Measurements from ENCODE around the gene PEBP1.

PEBP1 gene

DNA sequence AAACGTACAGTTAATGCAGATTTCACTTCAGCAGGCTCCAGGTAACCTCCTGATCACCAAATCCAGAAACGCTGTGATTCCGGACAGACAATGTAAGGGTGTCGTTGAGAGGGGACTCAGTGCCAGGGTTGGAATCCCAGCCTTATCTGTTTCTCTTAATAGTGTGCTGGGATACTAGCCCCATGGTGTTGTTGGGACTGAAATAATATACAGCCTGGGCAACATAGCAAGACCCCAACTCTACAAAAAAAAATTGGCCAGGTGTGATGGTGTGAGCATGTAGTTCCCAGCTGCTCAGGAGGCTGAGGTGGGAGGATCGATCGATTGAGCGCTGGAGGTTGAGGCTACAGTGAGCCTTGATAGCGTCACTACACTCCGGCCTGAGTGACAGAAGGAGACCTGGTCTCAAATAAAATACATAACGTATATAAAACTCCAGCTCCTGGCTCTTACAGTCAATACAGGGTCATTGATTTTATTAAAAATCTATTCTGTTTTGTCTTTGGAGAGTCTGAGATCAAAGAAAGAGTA, 1.3 kb downstream of the PEBP1 start:
- peaks cover 40% of the 10 kb centered on the region for H3K4me1 ChIP-seq (ENCODE audit: insufficient read depth, low read length)
- ATAC-seq (ENCODE audit: insufficient read depth, low read depth) = no peak
- H3K9me3 ChIP-seq (ENCODE audit: insufficient read depth, low read length, severe bottlenecking) = no peaks in the 10 kb centered on the region
- TF ChIP-seq, protein P1, sequence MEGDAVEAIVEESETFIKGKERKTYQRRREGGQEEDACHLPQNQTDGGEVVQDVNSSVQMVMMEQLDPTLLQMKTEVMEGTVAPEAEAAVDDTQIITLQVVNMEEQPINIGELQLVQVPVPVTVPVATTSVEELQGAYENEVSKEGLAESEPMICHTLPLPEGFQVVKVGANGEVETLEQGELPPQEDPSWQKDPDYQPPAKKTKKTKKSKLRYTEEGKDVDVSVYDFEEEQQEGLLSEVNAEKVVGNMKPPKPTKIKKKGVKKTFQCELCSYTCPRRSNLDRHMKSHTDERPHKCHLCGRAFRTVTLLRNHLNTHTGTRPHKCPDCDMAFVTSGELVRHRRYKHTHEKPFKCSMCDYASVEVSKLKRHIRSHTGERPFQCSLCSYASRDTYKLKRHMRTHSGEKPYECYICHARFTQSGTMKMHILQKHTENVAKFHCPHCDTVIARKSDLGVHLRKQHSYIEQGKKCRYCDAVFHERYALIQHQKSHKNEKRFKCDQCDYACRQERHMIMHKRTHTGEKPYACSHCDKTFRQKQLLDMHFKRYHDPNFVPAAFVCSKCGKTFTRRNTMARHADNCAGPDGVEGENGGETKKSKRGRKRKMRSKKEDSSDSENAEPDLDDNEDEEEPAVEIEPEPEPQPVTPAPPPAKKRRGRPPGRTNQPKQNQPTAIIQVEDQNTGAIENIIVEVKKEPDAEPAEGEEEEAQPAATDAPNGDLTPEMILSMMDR (IDR thresholded peaks at IDR 0.05; ENCODE audit: borderline replicate concordance, extremely low read depth, low read length, poor library complexity, severe bottlenecking) = no peak
- no peak for TF ChIP-seq EZH2 (IDR thresholded peaks at IDR 0.05; ENCODE audit: borderline replicate concordance, low read depth, low read length, severe bottlenecking)
- H3K79me2 ChIP-seq (ENCODE audit: insufficient read depth, low read length) = peaks cover 40% of the 10 kb centered on the region
- DNase-seq = no peak
- peaks cover 3% of the 10 kb centered on the region; the same call in 1 of the 2 replicates for H4K20me1 ChIP-seq (ENCODE audit: insufficient read depth, low read length)
- H3K4me3 ChIP-seq (ENCODE audit: low read depth in 1 of 2, low read length in 2 of 2) = peak overlapping the region; percentile 64 to 95; a peak in 3 of 4 replicates
- peak overlapping the region; percentile 87 for H3K9ac ChIP-seq (ENCODE audit: low read depth, low read length)
- no peaks in the 10 kb centered on the region for H3K27me3 ChIP-seq (ENCODE audit: insufficient read depth, low read length, poor library complexity)
- no peak overlapping the region for H2AFZ ChIP-seq (ENCODE audit: low read depth, low read length)
- peaks cover 45% of the 10 kb centered on the region for H3K36me3 ChIP-seq (ENCODE audit: insufficient read depth, low read length)
- no peak overlapping the region; the same call in none of the 2 replicates for H3K27ac ChIP-seq (ENCODE audit: low read length)
- H3K4me2 ChIP-seq (ENCODE audit: insufficient read depth, low read length) = peak overlapping the region; percentile 82

DNA sequence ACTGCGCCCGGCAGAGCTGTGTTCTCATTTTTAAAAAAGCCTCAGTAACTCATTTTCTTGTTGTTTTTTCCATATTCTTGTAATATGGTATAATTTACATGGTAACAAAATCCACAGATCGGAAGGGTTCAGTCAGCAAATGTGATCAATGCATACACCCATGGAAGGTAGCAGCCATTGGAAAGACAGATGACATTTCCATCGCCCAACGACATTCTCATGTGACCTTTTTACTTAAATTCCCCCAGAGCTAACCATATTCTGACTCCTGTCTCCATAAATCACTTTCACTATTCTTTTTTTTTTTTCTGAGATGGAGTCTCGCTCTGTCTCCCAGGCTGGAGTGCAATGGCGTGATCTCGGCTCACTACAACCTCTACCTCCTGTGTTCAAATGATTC, 4.9 kb downstream of the PEBP1 start:
- H3K36me3 ChIP-seq (ENCODE audit: insufficient read depth, low read length) = peaks cover 77% of the 10 kb centered on the region
- no peak overlapping the region for H3K4me2 ChIP-seq (ENCODE audit: insufficient read depth, low read length)
- H4K20me1 ChIP-seq (ENCODE audit: insufficient read depth, low read length) = peaks cover 10% of the 10 kb centered on the region; the same call in 1 of the 2 replicates
- peaks cover 17% of the 10 kb centered on the region for H3K4me1 ChIP-seq (ENCODE audit: insufficient read depth, low read length)
- ATAC-seq (ENCODE audit: insufficient read depth, low read depth) (no peak), DNase-seq (no peak)
- H3K9me3 ChIP-seq (ENCODE audit: insufficient read depth, low read length, severe bottlenecking) = no peaks in the 10 kb centered on the region
- no peak overlapping the region for H3K4me3 ChIP-seq (ENCODE audit: low read depth in 1 of 2, low read length in 2 of 2)
- H3K27me3 ChIP-seq (ENCODE audit: insufficient read depth, low read length, poor library complexity) = no peaks in the 10 kb centered on the region
- no peak for TF ChIP-seq EZH2 (IDR thresholded peaks at IDR 0.05; ENCODE audit: borderline replicate concordance, low read depth, low read length, severe bottlenecking)
- TF ChIP-seq, protein P1 (IDR thresholded peaks at IDR 0.05; ENCODE audit: borderline replicate concordance, extremely low read depth, low read length, poor library complexity, severe bottlenecking) = no peak
- no peak overlapping the region for H3K27ac ChIP-seq (ENCODE audit: low read length)
- H3K9ac ChIP-seq (ENCODE audit: low read depth, low read length) = no peak overlapping the region
- H3K79me2 ChIP-seq (ENCODE audit: insufficient read depth, low read length) = peaks cover 24% of the 10 kb centered on the region
- no peak overlapping the region for H2AFZ ChIP-seq (ENCODE audit: low read depth, low read length)

DNA sequence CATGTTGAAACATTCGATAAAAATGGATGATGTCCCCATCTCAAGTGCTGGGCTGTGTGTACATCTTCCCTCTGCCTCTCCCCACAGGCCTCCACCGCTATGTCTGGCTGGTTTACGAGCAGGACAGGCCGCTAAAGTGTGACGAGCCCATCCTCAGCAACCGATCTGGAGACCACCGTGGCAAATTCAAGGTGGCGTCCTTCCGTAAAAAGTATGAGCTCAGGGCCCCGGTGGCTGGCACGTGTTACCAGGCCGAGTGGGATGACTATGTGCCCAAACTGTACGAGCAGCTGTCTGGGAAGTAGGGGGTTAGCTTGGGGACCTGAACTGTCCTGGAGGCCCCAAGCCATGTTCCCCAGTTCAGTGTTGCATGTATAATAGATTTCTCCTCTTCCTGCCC, 8.6 kb downstream of the PEBP1 start:
- H3K79me2 ChIP-seq (ENCODE audit: insufficient read depth, low read length) = 0 out of 2 replicates have a peak, but pooled peaks cover 2% of the 10 kb centered on the region
- no peak overlapping the region for H3K27ac ChIP-seq (ENCODE audit: low read length)
- no peaks in the 10 kb centered on the region for H3K4me1 ChIP-seq (ENCODE audit: insufficient read depth, low read length)
- no peak for ATAC-seq (ENCODE audit: insufficient read depth, low read depth)
- H3K4me3 ChIP-seq (ENCODE audit: low read depth in 1 of 2, low read length in 2 of 2) = no peak overlapping the region
- H3K9ac ChIP-seq (ENCODE audit: low read depth, low read length) = no peak overlapping the region
- no peak overlapping the region for H3K4me2 ChIP-seq (ENCODE audit: insufficient read depth, low read length)
- H4K20me1 ChIP-seq (ENCODE audit: insufficient read depth, low read length) = peaks cover 7% of the 10 kb centered on the region; the same call in 1 of the 2 replicates
- TF ChIP-seq, protein P1 (IDR thresholded peaks at IDR 0.05; ENCODE audit: borderline replicate concordance, extremely low read depth, low read length, poor library complexity, severe bottlenecking) = no peak
- TF ChIP-seq EZH2 (IDR thresholded peaks at IDR 0.05; ENCODE audit: borderline replicate concordance, low read depth, low read length, severe bottlenecking) = no peak
- no peak overlapping the region for H2AFZ ChIP-seq (ENCODE audit: low read depth, low read length)
- H3K36me3 ChIP-seq (ENCODE audit: insufficient read depth, low read length) = peaks cover 75% of the 10 kb centered on the region
- no peaks in the 10 kb centered on the region for H3K27me3 ChIP-seq (ENCODE audit: insufficient read depth, low read length, poor library complexity)
- no peak for DNase-seq
- H3K9me3 ChIP-seq (ENCODE audit: insufficient read depth, low read length, severe bottlenecking) = no peaks in the 10 kb centered on the region
